HG03066 (cell line): ENCODE data around the gene ELMO3.

Experiments used
- ATAC-seq: cut with Tn5 transposase; IDR thresholded peaks from one replicate; pipeline ENCODE4 v1.9.1; 2021; ENCODE audit warnings: low read depth; ENCODE audit not compliant: unreplicated experiment

Gene ELMO3

DNA sequence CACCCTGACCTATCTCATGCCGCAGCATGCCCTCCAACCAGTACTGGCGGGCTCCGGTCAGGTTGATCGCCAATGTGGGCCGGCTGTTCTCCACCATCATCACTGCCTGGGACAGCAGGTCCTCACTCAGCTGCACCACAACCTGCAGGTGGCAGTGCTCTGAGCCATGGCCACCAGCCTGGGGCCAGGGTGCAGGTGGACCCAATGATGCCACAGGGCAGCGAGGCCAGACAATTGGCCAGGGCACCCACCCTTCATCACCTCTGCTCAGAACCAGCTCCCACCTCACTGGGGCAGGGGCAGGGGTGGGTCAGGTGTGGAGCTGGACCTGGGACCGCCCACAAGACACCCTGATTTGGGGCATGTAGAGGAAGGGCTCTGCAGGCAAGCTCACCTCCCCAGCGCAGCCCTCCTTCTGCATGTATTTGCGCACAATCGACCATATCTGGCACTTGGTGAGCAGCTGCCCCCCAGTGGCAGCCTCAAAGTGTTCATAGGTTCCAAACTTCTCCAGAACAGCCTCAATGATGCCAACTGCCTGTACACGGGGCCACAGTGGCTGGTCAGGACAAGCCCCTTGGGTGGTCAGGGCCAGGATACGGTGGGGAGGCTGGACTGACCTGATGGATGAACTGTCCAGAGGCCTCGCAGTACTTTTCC, 19.4 kb upstream of the ELMO3 start:
- no peak for ATAC-seq

DNA sequence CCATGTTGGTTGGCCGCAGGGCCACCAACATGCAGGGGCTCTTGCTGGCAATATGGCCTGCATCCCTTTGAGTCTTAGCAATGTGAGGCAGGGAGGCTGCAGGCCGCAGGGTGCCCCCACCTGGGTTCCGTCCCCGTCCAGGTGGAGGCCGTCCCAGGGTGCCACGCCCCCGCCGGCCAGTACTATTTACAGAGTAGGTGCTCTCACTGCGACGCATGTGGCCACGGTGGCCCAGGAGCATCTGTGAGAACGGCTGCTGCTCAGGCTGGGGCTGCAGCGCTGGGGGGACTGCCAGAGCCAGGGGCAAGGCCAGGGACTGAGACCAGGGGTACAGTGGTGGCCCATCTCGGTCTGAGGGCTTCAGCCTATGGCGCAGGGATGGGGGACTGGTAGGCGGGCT, 18.8 kb upstream of the ELMO3 start:
- no peak for ATAC-seq

DNA sequence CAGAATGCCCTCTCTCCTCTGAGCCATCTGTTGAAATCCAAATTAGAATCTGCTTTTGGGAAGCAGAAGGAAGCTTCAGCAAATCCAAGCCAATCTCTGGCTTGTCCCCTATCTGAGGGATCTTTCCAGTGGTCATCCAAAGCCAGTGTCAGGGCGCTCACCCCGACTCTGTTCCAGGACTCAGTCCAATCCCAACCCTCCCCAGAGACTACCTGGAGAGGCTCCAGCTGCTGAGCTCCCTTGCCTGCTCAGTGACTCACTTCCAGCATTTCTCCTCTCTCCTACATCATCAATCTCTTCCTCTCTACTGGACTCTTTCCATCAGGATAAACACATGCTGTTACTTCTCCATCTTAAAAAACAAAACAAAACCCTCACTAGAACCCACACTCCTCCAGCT, 17.6 kb upstream of the ELMO3 start:
- ATAC-seq: no peak

DNA sequence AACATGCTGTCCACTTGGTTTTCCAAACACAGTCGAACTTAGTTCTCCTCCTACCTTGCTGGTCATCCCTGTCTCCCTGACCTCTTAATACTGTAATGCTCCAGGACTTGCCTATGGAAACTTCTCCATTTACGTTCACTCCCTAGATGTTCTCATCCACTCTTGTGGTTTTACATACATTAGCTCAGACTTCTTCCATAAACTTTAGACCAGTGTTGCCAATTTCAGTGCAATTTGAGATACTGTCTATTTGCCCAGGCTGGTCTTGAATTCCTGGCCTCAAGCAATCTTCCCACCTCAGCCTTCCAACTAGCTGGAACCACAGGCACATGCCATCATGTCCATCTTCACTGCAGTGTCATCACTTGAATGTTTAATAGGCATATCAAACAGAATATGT, 16.6 kb upstream of the ELMO3 start:
- no peak for ATAC-seq

GRCh38 chr16:67183284-67183626, 15.7 kb upstream of the ELMO3 start:
- ATAC-seq: no peak

DNA sequence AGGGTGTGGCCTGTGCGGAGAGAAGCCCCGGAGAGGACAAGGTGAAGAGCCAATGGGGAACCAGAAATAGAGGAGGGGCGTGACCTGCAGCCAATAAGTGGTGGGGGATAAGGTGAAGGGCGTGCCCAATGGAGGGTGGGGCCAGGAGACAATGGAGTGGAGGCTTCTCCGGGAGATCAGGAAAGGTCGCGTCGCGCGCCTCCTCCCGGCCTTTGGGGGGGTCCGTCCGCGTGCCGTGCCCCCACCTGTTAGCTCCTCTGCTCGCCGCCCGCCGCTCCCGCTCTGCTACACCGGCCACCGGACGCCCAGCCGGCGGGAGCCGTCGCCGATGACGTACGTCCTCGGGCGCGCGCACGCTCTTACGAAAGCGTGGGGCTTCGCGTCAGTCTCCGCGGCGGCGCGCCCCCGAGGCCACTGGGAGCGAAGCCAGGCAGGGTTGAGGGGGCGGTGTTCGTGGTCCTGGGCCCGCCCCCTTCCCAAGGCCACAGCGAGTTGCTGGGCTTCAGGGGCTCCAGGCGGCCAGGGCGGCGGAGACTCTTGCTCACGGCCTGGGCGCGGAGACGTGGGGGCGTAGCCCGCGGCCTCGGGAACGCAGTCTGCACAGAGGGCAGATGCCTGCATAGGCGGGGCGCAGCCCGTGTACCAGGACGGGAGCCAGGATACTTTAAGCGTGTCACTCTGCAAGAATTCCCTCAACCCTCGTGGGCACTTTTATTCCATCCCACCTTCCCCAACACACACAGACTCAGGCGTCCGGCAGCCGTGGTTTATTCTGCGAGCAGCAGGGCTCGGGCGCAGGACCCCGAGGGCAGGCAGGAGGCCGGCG, 15.1 kb upstream of the ELMO3 start, which contains the start of gene MATCAP1:
TSS of gene MATCAP1 (minus strand) at position 337 of the 826 bp plus-strand sequence. CDS start 3,353 bp downstream, outside the sequence.
- peak; percentile 93 for ATAC-seq

DNA sequence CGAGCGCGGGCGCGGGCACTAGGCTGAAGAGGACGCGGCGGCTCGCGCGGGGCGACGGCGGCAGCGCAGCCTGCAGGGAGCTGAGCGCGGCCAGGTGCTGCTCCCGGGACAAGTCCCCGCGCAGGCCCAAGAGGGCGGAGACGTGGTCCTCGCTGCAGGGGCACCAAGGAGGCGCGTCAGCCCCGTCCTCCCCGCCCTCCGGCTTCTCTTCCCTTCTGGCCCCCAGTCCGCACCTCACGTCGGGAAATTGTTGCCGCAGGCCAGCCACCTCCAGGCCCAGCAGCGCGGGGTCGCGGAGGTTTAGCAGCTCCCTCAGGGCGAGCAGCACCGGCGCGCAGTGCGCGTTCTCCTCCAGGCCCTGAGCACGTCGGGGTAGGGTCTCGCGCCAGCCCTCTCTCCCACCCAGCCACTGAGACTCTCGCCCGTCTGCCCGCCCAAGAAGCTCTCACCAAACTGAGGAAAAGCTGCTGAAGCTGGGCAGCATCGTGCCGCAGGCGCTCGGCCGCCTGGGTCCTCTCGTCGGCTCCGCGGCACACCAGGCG, 14.4 kb upstream of the ELMO3 start:
- no peak for ATAC-seq

- ATAC-seq: no peak
These were observed 13.8 kb upstream of the ELMO3 start for GRCh38 chr16:67184995-67185650.

- ATAC-seq: no peak
These were observed 13.2 kb upstream of the ELMO3 start for GRCh38 chr16:67185651-67186134.

- no peak for ATAC-seq
These were observed 12.4 kb upstream of the ELMO3 start for GRCh38 chr16:67186550-67186950.

DNA sequence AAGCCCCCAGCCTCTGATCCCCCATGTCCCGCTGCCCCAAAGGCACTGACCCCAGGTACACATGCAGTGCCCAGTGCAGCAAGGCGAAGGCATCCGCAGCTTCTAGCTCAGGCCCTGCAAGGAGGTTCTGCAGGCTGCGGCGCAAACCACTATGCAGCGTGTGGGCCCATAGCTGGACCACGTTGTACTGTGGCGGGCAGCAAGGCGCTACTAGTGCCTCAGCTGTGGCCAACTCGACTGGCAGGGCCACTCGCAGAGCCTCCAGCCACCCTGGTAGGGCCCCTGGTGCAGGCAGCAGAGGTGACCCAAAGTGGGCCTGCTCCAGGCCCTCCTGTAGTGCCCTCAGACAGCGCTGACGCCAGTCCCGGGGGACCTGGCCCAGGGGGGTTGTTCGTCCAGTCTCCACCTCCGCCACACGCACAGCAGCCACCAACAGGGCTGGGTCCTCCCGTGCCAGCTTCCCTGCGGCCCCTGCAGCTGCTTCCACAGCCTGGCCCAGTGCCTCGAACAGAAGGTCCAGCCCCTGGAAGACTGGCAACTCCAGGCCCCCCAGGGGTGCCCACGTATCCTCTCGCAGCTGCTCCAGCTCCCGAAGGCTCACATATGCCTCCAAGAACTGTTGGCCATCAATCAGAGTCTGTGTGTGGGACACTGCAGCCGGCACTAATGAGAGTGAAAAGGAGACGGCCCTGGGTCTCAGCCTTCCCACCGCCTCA, 11.6 kb upstream of the ELMO3 start:
- no peak for ATAC-seq

- ATAC-seq: no peak
These were observed 10.6 kb upstream of the ELMO3 start for GRCh38 chr16:67188323-67188722.

DNA sequence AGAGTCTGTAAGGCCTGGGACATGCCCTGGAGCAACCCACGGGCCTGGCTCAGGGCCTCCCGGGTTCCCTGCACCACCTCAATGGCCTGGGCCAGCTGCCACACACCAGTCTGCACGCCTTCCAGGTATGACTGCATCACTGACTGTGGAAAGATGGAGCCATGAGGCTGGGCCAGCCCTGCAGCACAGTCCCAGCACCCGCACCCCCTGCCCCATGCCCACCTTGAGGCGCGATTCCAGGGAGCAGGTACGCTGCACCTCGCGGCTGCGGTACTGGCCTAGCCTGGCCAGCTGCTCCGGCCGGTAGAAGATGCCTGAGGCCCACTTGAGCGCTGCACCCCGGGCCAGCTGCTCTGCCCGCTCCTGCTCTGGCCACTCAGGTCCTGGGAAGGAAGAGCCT, 10.1 kb upstream of the ELMO3 start:
- no peak for ATAC-seq

DNA sequence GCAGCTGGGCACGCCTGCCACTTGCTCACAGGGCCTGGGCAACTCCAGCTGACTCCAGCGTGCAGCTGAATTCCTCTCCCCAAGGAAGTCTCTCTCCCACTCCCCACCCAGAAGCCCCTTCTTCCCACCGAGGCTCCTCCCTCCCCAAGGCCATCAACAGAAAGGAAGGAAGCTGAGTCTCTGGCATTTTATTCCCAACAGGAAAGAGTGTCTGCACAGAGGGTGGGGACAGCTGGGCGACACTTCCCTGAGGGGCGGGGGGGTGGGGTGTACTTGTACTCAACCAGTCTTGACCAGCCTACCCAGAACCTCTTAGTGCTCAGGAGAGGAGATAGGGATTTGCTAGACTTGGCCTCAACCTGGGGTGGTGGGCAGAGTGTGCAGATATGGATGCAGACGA, 8.9 kb upstream of the ELMO3 start, which contains the start of gene EXOC3L1:
TSS of gene EXOC3L1 (minus strand) at position 96 of the 400 bp plus-strand sequence. CDS start 460 bp downstream, outside the sequence.
- ATAC-seq: no peak

DNA sequence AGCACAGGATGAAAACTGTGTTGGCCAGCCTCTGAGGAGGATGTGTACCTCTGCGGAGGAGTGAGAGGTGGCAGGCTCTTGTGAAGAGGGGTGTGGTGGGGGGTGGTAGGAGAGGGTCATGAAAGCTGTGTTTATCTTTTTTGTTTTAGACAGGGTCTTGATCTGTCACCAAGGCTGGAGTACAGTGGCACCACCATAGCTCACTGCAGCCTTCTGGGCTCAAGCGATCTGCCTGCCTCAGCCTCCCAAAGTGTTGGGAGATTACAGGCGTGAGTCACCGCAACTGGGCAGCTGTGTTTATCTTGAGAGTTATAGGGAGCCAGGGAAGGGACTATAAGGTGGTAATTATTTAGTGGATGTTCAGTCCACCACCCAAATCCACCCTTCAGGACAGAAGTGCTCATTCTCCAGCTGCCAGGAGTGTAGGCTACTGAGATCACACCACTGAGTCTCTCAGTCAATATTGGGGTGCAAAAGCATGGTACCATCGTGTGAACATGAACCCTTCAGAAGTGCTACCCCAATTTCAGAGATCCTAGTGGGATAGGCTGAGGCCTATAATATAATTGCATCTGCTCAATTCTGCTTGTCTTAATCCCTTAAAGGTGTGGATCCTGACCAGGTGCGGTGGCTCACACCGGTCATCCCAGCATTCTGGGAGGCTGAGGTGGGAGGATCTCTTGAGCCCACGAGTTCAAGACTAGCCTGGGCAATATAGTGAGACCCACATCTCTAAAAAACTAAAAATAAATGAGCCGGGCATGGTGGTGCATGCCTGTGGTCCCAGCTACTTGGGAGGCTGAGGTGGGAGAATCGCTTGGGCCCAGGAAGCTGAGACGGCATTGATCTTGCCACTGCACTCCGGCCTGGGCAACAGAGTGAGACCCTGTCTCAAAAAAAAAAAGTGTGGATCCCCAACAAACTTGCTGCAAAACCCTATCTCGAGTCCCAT, 8.2 kb upstream of the ELMO3 start:
- ATAC-seq: no peak

DNA sequence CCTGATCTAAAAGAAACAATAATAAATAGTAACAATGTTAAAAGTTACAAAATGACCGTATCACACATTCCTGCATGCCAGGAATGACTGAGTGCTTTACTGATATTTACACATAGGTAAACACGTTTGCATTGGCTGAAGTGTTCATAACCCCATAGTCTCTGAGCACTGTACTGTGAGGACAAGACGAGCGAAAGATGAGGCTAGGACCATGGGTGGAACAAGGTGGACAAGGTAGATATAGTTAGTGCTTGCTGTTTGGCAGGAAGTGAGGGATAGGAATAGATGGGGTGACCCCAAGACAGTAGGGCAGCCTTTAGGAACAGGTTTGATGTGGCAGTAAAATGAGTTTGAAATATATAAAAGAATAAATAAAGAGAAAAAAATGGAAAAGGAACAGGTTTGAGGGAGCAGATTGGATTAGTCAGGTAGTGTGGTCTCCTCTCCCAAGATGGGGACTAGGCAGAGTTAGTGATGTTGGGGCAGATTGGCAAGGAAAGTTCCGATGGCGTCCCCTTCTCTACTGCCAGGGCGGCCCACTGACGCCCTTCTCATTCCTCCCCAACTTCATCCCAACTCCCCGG, 7.4 kb upstream of the ELMO3 start:
- ATAC-seq: no peak

GRCh38 chr16:67191995-67192681, 6.8 kb upstream of the ELMO3 start, which contains the start of gene E2F4:
TSS of gene E2F4 (plus strand) at chr16:67192155. CDS start at chr16:67192228, 73 bp downstream.
- peak; percentile 89 for ATAC-seq

- no peak for ATAC-seq
These were observed 6.1 kb upstream of the ELMO3 start for GRCh38 chr16:67192781-67193361.
